ENCODE results near the gene DYNLL2.

DYNLL2 gene

GRCh38 chr17:58065238-58065637 lies 18.0 kb upstream of the DYNLL2 start:
- TF ChIP-seq POLR2AphosphoS5 (IDR thresholded peaks at IDR 0.05; ENCODE audit: low read depth, low read length) (no peak), FOXP2 (optimal IDR thresholded peaks at IDR 0.05; ENCODE audit: borderline replicate concordance, extremely low read depth, extremely low read length, insufficient read depth) (no peak), SIN3A (IDR thresholded peaks at IDR 0.05; ENCODE audit: borderline replicate concordance, insufficient read depth, low read length) (no peak), TAF1 (IDR thresholded peaks at IDR 0.05; ENCODE audit: borderline replicate concordance, insufficient read depth, low read length) (no peak)
- TF ChIP-seq, protein P1, sequence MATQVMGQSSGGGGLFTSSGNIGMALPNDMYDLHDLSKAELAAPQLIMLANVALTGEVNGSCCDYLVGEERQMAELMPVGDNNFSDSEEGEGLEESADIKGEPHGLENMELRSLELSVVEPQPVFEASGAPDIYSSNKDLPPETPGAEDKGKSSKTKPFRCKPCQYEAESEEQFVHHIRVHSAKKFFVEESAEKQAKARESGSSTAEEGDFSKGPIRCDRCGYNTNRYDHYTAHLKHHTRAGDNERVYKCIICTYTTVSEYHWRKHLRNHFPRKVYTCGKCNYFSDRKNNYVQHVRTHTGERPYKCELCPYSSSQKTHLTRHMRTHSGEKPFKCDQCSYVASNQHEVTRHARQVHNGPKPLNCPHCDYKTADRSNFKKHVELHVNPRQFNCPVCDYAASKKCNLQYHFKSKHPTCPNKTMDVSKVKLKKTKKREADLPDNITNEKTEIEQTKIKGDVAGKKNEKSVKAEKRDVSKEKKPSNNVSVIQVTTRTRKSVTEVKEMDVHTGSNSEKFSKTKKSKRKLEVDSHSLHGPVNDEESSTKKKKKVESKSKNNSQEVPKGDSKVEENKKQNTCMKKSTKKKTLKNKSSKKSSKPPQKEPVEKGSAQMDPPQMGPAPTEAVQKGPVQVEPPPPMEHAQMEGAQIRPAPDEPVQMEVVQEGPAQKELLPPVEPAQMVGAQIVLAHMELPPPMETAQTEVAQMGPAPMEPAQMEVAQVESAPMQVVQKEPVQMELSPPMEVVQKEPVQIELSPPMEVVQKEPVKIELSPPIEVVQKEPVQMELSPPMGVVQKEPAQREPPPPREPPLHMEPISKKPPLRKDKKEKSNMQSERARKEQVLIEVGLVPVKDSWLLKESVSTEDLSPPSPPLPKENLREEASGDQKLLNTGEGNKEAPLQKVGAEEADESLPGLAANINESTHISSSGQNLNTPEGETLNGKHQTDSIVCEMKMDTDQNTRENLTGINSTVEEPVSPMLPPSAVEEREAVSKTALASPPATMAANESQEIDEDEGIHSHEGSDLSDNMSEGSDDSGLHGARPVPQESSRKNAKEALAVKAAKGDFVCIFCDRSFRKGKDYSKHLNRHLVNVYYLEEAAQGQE (IDR thresholded peaks at IDR 0.05; ENCODE audit: insufficient read depth in 1 of 2, low read depth in 2 of 2, low read length in 2 of 2): no peak

- TF ChIP-seq, protein P1 (IDR thresholded peaks at IDR 0.05; ENCODE audit: insufficient read depth in 1 of 2, low read depth in 2 of 2, low read length in 2 of 2): no peak
- no peak for TF ChIP-seq FOXP2 (optimal IDR thresholded peaks at IDR 0.05; ENCODE audit: borderline replicate concordance, extremely low read depth, extremely low read length, insufficient read depth)
- TF ChIP-seq SIN3A (IDR thresholded peaks at IDR 0.05; ENCODE audit: borderline replicate concordance, insufficient read depth, low read length): no peak
- no peak for TF ChIP-seq POLR2AphosphoS5 (IDR thresholded peaks at IDR 0.05; ENCODE audit: low read depth, low read length)
- TF ChIP-seq TAF1 (IDR thresholded peaks at IDR 0.05; ENCODE audit: borderline replicate concordance, insufficient read depth, low read length): no peak
These were observed 16.8 kb upstream of the DYNLL2 start for GRCh38 chr17:58066401-58066800.

DNA sequence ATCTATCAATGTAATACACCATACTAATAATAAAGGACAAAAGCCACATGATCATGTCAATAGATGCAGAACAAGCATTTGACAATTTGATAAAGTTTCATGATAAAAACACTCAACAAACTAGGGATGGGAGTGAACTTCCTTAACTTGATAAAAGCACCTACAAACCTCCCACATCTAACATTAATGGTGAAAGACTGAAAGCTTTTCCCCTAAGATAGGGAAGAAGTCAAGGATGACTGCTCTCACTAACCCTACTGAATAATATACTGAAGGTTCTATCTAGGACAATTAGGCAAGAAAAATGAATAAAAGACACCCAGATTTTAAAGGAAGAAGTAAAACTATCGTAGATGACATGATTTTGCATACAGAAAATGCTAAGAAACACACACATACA lies 10.4 kb upstream of the DYNLL2 start:
- TF ChIP-seq FOXP2 (optimal IDR thresholded peaks at IDR 0.05; ENCODE audit: borderline replicate concordance, extremely low read depth, extremely low read length, insufficient read depth) (no peak), TAF1 (IDR thresholded peaks at IDR 0.05; ENCODE audit: borderline replicate concordance, insufficient read depth, low read length) (no peak), SIN3A (IDR thresholded peaks at IDR 0.05; ENCODE audit: borderline replicate concordance, insufficient read depth, low read length) (no peak), POLR2AphosphoS5 (IDR thresholded peaks at IDR 0.05; ENCODE audit: low read depth, low read length) (no peak)
- TF ChIP-seq, protein P1 (IDR thresholded peaks at IDR 0.05; ENCODE audit: insufficient read depth in 1 of 2, low read depth in 2 of 2, low read length in 2 of 2): no peak

DNA sequence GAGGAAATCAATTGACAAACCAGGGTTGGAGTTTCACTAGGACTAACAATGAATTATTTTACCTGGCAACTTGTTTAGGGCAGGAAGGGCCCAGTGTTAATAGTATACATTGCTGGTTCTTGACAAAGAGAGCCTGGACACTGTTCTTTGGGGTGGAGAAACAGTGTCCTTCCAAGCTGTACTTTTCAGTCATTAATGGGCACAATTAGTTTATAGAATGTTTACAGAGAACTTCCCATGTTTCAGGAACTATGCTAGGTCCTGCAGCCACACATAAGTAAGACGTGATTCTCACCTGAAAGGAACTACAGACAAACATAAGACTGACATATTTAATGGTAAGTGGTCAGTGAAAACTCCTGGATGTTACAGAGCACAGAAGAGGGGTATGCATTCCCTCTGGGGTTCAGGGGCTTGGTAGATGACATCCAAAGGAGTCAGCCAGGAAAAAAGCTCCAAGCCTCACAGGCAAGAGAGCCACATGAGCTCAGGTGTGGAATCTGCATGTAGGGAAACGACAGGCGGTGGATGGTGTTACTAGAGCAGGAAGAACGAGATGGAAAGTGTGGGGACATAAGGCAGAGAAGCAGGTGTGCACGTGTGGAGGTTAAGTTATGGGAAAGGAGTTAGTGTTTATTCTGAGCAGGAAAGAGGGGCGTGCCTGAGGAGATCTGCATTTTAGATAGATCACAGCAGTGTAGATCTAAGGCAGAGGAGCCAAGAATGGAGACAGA lies 3.8 kb upstream of the DYNLL2 start:
- no peak for TF ChIP-seq SIN3A (IDR thresholded peaks at IDR 0.05; ENCODE audit: borderline replicate concordance, insufficient read depth, low read length)
- no peak for TF ChIP-seq TAF1 (IDR thresholded peaks at IDR 0.05; ENCODE audit: borderline replicate concordance, insufficient read depth, low read length)
- no peak for TF ChIP-seq POLR2AphosphoS5 (IDR thresholded peaks at IDR 0.05; ENCODE audit: low read depth, low read length)
- TF ChIP-seq, protein P1 (IDR thresholded peaks at IDR 0.05; ENCODE audit: insufficient read depth in 1 of 2, low read depth in 2 of 2, low read length in 2 of 2): no peak
- TF ChIP-seq FOXP2 (optimal IDR thresholded peaks at IDR 0.05; ENCODE audit: borderline replicate concordance, extremely low read depth, extremely low read length, insufficient read depth): no peak
